Neural cell (in vitro differentiated cells): ENCODE results near the gene OFD1. TPM values are rescaled to one million over a fixed set of nuclear protein-coding genes. Genes with fewer than 3 reads are reported as not detected.

Source experiments
- H2AFZ ChIP-seq: fragments of 200-600, 300-800 bp; sonication (generic), shearing (Covaris generic); 2 replicates; pipeline ENCODE4 v1.6.0; 2014; ENCODE audit warnings: low read depth, mild to moderate bottlenecking, antibody characterized with exemption, low read length, moderate library complexity
- H3F3A ChIP-seq: fragments of 200-600 bp; shearing (Covaris generic); 2 replicates; pipeline ENCODE4 v1.6.1; 2016; ENCODE audit warnings: mild to moderate bottlenecking, moderate library complexity, mixed read lengths, antibody characterized with exemption, low read length; ENCODE audit not compliant: insufficient read depth, poor library complexity, severe bottlenecking
- H3K27ac ChIP-seq: fragments of 200-600, 300-800 bp; sonication (generic), shearing (Covaris generic); 2 replicates; pipeline ENCODE4 v1.5.1; 2014; ENCODE audit warnings: mild to moderate bottlenecking, low read length, moderate library complexity
- H3K27me3 ChIP-seq: fragments of 300-800, 200-600 bp; sonication (generic), shearing (Covaris generic); 2 replicates; pipeline ENCODE4 v1.6.0; 2014; ENCODE audit warnings: mild to moderate bottlenecking, low read depth, low read length, moderate library complexity; ENCODE audit not compliant: insufficient read depth
- H3K36me3 ChIP-seq: fragments of 300-800, 200-600 bp; sonication (generic), shearing (Covaris generic); 2 replicates; pipeline ENCODE4 v1.5.1; 2014; ENCODE audit warnings: mild to moderate bottlenecking, antibody characterized with exemption, low read length, moderate library complexity; ENCODE audit not compliant: insufficient read depth
- H3K4me2 ChIP-seq: fragments of 300-800, 200-600 bp; sonication (generic), shearing (Covaris generic); 2 replicates; pipeline ENCODE4 v1.6.0; 2014; ENCODE audit warnings: mild to moderate bottlenecking, low read length
- H3K4me3 ChIP-seq: fragments of 300-800, 200-600 bp; sonication (generic), shearing (Covaris generic); 2 replicates; pipeline ENCODE4 v1.5.1; 2014; ENCODE audit warnings: mild to moderate bottlenecking, low read length, moderate library complexity
- H3K79me2 ChIP-seq: fragments of 200-600 bp; shearing (Covaris generic); replicated peaks from 2 replicates; pipeline ENCODE4 v1.6.0; 2014; ENCODE audit warnings: mild to moderate bottlenecking, low read length, moderate library complexity; ENCODE audit not compliant: insufficient read depth
- H3K9ac ChIP-seq: fragments of 300-800, 200-600 bp; sonication (generic), shearing (Covaris generic); 2 replicates; pipeline ENCODE4 v1.6.1; 2016; ENCODE audit warnings: mild to moderate bottlenecking, low read length, mixed read lengths
- H3K9me2 ChIP-seq: fragments of 200-600 bp; shearing (Covaris generic); 2 replicates; pipeline ENCODE4 v1.6.1; 2016; ENCODE audit warnings: mild to moderate bottlenecking, low read length, mixed read lengths; ENCODE audit not compliant: insufficient read depth
- H3K9me3 ChIP-seq: fragments of 200-600, 300-800 bp; sonication (generic), shearing (Covaris generic); 2 replicates; pipeline ENCODE4 v1.6.1; 2016; ENCODE audit warnings: mild to moderate bottlenecking, mixed run types, low read length, moderate library complexity, mixed read lengths
- H4K20me1 ChIP-seq: fragments of 200-600 bp; shearing (Covaris generic); 2 replicates; pipeline ENCODE4 v1.6.1; 2016; ENCODE audit warnings: mild to moderate bottlenecking, mixed run types; ENCODE audit not compliant: insufficient read depth
- CTCF ChIP-seq: fragments of 450-650 bp; IDR thresholded peaks from 2 replicates; pipeline ENCODE4 v1.5.1; 2014; ENCODE audit warnings: antibody characterized with exemption, mild to moderate bottlenecking, moderate library complexity; ENCODE audit not compliant: poor library complexity, severe bottlenecking
- EP300 ChIP-seq: fragments of 450-650 bp; conservative IDR thresholded peaks from 2 replicates; pipeline ENCODE4 v1.6.1; 2014; ENCODE audit warnings: antibody characterized with exemption, mild to moderate bottlenecking, moderate library complexity; ENCODE audit not compliant: poor library complexity, severe bottlenecking
- EZH2 ChIP-seq: fragments of 200-600, 300-800 bp; shearing (Covaris generic), sonication (generic); IDR thresholded peaks from 2 replicates; pipeline ENCODE4 v1.6.1; 2014; ENCODE audit warnings: antibody characterized with exemption, low read length, borderline replicate concordance, mild to moderate bottlenecking; ENCODE audit not compliant: insufficient read depth, poor library complexity, severe bottlenecking
- MXI1 ChIP-seq: fragments of 450-650 bp; conservative IDR thresholded peaks from 2 replicates; pipeline ENCODE4 v1.6.1; 2014; ENCODE audit warnings: antibody characterized with exemption, mild to moderate bottlenecking; ENCODE audit not compliant: poor library complexity, severe bottlenecking
- POLR2AphosphoS5 ChIP-seq: IDR thresholded peaks from 2 replicates; pipeline ENCODE4 v1.6.1; 2012
- RAD21 ChIP-seq: fragments of 450-650 bp; conservative IDR thresholded peaks from 2 replicates; pipeline ENCODE4 v1.6.1; 2014; ENCODE audit warnings: antibody characterized with exemption, mild to moderate bottlenecking, moderate library complexity
- REST ChIP-seq: IDR thresholded peaks from 2 replicates; pipeline ENCODE4 v1.6.1; 2012; ENCODE audit warnings: borderline replicate concordance
- SMC3 ChIP-seq: fragments of 450-650 bp; conservative IDR thresholded peaks from 2 replicates; pipeline ENCODE4 v1.6.1; 2014; ENCODE audit warnings: antibody characterized with exemption, mild to moderate bottlenecking, moderate library complexity; ENCODE audit not compliant: poor library complexity
- TAF1 ChIP-seq: IDR thresholded peaks from 2 replicates; pipeline ENCODE4 v1.6.1; 2012; ENCODE audit warnings: low read depth
- polyA plus RNA-seq: library from polyadenylated mRNA; depleted of rRNA; stranded (reverse); fragments of >200 nt; gene quantifications from 2 replicates; pipeline ENCODE4 v1.2.3, GENCODE V29; 2014

Gene OFD1
- polyA plus RNA-seq, 1 donor from 2014 or later, result 35.1 TPM

- H3K4me2 ChIP-seq, result peak within 1 kb of the TSS; percentile 30
- H3K27ac ChIP-seq, result peak within 1 kb of the TSS; percentile 93
- H3K36me3 ChIP-seq, result no peaks in the 10 kb centered on the region
- TF ChIP-seq RAD21 (no peak), TAF1 (no peak), CTCF (no peak), SMC3 (peak; percentile 17), REST (peak; percentile 35), EP300 (peak; percentile 37), EZH2 (no peak), MXI1 (no peak), POLR2AphosphoS5 (no peak)
- no peaks in the 10 kb centered on the region for H3F3A ChIP-seq
- no peaks in the 10 kb centered on the region for H3K27me3 ChIP-seq
- H3K79me2 ChIP-seq, result peaks cover 43% of the 10 kb centered on the region
- no peaks in the 10 kb centered on the region for H3K9me2 ChIP-seq
- peak within 1 kb of the TSS; percentile 71 for H3K4me3 ChIP-seq
- H3K9me3 ChIP-seq, result no peaks in the 10 kb centered on the region
- no peak within 1 kb of the TSS for H2AFZ ChIP-seq
- no peaks in the 10 kb centered on the region for H4K20me1 ChIP-seq
- peak within 1 kb of the TSS; percentile 86 for H3K9ac ChIP-seq
Measured at GRCh38 chrX:13816643-13817627, 82.4 kb downstream of the OFD1 start, which contains the start of gene GPM6B. Gene GPM6B, minus strand, starts transcription at chrX:13817093. Its CDS starts 189 bp downstream, at chrX:13816904.

Other genes with a start within 250 kb of the OFD1 start
- gene EGFL6, start 165.1 kb upstream of the OFD1 start, polyA plus RNA-seq, result 0.36 and 0.52 TPM in 2 replicates
- gene TCEANC, start 81.6 kb upstream of the OFD1 start, polyA plus RNA-seq, result 5.0 and 5.3 TPM in 2 replicates
- 26.9 and 30.6 TPM in 2 replicates for gene RAB9A, start 45.6 kb upstream of the OFD1 start, polyA plus RNA-seq
- gene TRAPPC2, start 128 bp upstream of the OFD1 start, polyA plus RNA-seq, result 70.0 and 94.2 TPM in 2 replicates
- gene GPM6B, start 82.3 kb downstream of the OFD1 start, polyA plus RNA-seq, result 205 and 212 TPM in 2 replicates